Suppressor macrophage treated with lipopolysaccharide for 4 hours (primary cell): Measurements from ENCODE around the gene IGFL2.
"Not testable (repeated sequence)": the region's sequence is repeated elsewhere in the genome, so short reads cannot be mapped to it uniquely, and the experiment has no call there.

ENCODE experiments used
- DNase-seq: peaks from one replicate; pipeline ENCODE4 v3.0.0-alpha.2; 2020

Gene IGFL2

DNA sequence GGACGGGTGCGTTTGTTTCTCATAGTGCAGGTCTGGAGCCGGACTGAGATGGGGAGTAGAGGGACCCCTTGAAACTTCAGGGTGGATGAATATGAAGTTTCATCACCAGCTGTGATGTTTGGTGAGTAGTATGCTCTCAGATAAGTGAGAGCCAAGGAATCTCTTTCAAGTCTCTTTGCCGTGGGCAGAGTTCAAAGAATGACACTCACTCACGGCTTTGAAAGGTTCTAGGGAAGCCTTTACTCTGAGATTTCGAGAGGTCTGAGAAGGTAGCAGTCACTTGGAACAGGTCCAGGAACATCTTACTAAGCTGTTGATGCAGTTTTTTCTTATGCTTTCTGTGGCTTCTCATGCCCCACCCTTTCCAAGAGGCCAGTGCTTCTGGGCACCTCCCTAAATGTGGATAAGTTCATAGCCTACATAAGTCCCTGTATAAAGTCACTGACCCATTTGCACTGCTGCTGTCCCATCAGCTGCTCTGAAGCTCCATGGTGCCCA lies at the start of gene IGFL2:
IGFL2 (plus strand) TSS at position 448 of the 498 bp plus-strand sequence; CDS start at position 489, 41 bp downstream.
- DNase-seq, result no peak

- no peak for DNase-seq
Observed at GRCh38 chr19:46100344-46100743, 47.7 kb upstream of the IGFL2 start.

- DNase-seq, result no peak
Observed at GRCh38 chr19:46101293-46101692, 46.7 kb upstream of the IGFL2 start.

- DNase-seq, result not testable (repeated sequence)
Observed at GRCh38 chr19:46102333-46102732, 45.7 kb upstream of the IGFL2 start.

- DNase-seq, result no peak
Observed at GRCh38 chr19:46107371-46107770, 40.7 kb upstream of the IGFL2 start.

- DNase-seq, result no peak
Observed at GRCh38 chr19:46109876-46110275, 38.2 kb upstream of the IGFL2 start.

GRCh38 chr19:46111376-46111775 lies 36.7 kb upstream of the IGFL2 start:
- no peak for DNase-seq

DNA sequence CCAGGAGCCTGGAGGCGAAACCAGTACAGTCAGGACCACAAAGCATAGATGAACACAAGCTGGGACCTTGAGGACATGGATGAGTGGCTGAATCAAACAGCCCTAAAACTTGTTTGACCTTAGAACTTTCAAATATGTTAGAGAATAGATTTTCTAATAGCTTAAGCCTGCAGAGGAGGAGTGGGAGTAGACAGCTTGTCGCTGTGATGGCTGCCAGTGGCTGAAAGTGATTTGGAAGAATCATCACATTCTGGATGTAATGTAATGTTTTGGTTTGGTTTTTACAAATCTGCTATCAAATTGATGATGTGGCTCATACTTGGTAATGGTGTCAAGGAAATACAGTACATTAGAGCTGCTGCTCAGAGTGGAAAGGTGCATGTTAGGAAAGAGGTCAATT lies 35.5 kb upstream of the IGFL2 start:
- no peak for DNase-seq

DNA sequence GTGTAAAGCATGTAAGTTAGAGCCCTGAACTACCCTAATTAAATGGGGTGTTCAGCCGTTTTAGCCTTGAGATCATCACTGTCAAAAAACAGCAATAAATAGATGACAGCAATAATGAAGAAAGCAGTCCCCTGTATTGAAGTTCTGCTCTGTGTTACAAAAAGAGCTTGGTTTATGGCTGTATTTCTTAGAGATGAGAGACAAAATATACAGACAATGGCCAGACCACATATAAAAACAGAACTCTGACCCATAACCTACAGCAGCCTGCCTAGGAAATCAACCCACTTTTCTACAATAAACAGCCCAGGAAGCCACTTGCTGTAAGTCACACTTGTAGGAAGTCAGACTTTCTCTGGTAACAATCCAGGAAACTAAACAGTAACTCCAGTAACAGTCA lies 34.3 kb upstream of the IGFL2 start:
- DNase-seq, result peak; percentile 9

DNA sequence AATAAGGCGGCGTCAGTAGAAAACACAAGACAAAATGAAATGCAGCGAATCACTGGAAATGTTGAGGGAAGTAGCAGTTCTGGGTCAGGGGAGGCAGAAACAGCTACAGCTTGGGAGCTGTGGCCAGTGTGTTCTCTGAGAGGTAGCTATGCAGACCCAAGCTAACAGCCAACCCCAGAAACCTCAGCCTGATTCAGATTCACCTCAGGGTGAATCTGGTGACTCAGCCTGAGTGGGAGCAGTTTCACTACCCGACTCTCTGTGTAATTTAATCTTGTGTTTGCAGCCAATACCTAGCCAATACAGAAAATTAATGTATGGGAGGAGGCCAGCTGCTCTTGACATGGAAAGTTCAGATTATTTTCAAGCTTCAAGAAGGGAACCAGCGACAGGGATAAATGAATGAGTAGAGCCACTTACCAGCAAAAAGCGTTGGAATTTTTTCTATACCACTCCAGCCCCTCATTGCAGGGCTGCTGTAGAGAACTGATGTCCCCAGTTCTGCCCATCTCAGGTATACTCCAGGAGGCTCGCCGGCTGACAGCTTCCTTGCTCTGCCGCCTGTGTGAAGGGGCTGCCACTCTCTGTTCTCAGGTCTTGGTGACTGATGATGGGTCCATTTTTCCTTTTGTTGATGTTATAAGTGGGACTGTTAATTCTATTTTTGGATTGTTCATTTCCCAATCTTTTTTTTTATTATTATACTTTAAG lies 32.5 kb upstream of the IGFL2 start:
- DNase-seq, result peak; percentile 27

GRCh38 chr19:46116121-46116520 lies 31.9 kb upstream of the IGFL2 start:
- DNase-seq, result no peak

DNA sequence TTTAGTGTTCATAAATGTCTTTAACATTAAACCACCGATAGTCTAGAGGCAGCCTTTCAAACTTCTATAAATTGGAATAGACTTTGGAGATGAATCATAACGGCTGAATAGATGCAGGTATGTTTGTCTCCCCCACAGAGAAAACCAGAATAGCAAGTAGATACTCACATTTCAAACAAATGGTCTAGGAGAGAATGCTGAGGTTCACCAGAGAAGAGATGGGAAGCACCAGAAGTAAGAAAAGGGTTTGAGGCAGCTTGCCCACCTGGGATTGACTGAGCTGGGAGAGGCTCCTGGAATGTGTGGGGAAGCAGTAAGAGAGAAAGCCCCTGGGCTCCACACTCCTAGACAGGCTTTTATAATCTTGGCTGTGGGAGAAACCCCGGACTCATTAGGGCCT lies 29.9 kb upstream of the IGFL2 start:
- DNase-seq, result no peak

- DNase-seq, result peak; percentile 51
Observed at GRCh38 chr19:46124638-46125115, 23.4 kb upstream of the IGFL2 start, which contains the start of gene IGFL3. TSS of gene IGFL3 (minus strand) at chr19:46124688. CDS start at chr19:46124649, 39 bp downstream.

GRCh38 chr19:46125447-46125846 lies 22.6 kb upstream of the IGFL2 start:
- no peak for DNase-seq

- DNase-seq, result peak; percentile 10
Observed at GRCh38 chr19:46126086-46126580, 21.9 kb upstream of the IGFL2 start.

DNA sequence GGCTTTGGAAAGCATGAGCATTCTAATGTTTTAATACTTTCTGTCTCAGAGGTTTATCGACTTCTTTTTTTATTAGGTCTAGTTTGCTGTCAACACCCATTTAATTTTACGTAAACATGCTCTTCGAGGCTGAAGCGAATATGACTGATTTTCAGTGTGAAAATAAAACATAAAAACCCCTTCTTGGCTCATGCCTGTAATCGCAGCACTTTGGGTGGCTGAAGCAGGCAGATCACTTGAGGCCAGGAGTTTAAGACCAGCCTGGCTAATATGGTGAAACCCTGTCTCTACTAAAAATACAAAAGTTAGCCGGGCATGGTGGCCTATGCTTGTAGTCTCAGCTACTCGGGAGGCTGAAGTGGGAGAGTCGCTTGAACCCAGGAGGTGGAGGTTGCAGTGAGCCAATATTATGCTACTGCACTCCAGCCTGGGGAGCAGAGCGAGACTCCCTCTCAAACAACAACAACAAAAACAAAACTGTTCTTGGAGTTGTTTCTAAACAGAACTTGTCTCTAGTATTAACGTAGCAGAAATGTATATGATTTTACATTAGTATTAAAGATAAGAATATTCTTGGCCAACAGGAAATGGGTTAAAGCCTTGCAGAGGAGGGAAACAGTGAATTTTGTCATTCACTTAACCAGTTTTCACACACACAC lies 16.4 kb upstream of the IGFL2 start:
- no peak for DNase-seq

- no peak for DNase-seq
Observed at GRCh38 chr19:46132508-46133100, 15.4 kb upstream of the IGFL2 start.

DNA sequence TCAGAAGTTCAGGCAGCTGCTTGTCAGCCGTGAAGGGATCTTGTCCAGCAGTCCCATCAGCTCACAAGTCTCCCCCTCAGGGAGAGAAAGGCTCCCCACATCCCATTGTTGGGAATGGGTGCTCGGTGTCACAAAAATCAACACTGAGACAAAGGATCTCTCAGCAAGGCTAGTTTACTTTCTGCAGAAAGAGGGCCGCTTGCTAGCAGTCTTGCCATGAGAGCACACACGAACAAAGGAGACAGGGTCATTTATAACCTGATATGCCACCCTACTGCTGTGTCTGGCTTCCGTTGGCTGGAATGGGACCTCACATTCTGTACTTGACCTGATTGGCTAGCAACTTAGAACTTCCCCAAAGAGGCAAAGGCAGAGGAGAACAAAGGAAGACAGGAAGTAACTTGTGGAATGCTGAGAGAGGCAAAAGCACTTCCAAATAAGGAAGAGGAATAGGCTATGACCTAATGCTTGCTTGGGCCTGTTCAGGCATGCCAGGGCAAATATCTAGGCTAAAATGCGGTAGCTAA lies 14.9 kb upstream of the IGFL2 start:
- peak; percentile 41 for DNase-seq

DNA sequence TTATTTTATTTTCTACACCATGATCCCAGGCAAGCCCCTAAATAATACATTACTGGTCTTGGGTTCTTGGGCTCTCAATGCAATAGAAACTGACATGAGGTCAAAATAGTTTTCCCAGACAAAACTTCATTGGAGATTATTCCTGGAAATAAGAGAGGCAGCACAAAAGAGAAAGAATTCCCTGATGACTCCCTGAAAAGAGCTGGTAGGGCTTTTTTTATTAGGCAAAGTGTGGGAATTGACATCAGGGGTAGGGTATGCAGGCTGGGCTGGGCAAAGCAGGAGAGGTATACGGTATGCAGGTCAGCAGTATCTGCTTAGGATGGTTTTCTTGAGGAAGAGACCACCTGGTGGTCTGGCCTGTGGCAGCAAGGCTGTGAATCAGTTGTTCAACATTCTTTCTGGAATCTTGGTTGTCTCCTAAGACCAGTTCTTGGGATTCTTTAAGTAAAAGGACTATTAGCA lies 14.2 kb upstream of the IGFL2 start:
- DNase-seq, result no peak

DNA sequence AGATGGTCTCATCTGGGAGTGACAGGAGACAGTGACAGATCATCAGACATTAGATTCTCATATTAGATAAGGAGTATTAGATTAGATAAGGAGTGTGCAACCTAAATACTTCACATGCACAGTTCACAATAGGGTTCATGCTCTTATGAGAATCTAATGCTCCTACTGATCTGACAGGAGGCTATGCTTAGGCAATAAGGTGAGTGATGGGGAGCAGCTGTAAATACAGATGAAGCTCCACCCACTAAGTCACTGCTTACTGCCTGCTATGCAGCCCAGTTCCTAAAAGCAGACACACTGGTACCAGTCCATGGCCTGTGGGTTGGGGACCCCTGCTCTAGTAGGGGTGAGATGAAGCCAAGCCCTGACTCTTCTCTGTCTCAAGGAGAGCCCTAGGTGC lies 13.5 kb upstream of the IGFL2 start:
- DNase-seq, result no peak

DNA sequence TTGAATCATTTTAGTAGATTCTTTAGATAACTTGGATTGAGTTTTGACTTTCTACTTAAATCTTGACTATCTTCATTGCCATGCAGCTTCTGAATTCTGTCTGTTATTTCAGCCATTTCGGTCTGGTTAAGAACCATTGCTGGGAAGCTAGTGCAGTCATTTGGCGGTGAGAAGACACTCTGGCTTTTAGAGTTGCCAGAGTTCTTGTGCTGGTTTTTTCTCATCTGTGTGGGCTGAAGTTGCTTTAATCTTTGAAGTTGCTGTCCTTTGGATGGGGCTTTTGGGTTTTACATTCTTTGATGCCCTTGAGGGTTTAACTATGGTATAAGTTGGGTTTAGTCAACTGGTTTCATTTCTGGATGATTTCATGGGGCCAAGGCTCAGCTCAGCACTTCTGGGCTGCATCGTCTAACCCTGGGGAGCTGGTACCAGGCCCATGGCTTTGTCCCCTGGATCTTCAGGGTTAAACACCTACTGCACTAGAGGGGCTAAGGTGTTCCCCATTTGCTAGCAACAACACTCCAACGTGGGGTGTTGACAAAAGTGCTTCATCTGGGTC lies 10.0 kb upstream of the IGFL2 start:
- no peak for DNase-seq

DNA sequence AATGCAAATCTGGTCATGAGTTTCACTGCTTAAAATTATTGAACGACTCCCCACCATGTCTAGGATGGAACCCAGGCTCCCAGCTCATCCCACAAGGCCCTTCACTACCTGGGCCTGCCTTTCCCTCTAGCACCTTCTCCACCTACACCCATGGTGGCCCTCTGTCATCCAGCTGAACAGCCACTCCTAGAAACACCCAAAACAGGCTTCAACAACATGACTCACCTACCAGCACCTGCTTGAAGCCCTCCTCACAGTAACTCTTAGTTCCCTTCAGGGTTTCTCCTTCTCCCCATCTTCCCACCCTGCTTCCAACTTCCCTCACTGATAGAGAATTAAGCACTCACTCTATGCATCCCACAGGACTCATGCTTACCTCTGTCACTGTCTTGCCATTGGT lies 6.6 kb upstream of the IGFL2 start:
- no peak for DNase-seq

GRCh38 chr19:46142294-46142693 lies 5.7 kb upstream of the IGFL2 start:
- DNase-seq, result no peak
